Measurements from ENCODE around the gene RNF128. TPM values are rescaled to one million over a fixed set of nuclear protein-coding genes. Genes with fewer than 3 reads are reported as not detected.

Gene RNF128
- total and polyA plus RNA-seq, 10 of the 15 experiments (the other 5 are each of a cell fraction or from before 2014, with no cell fraction given): 0.10 TPM; not detected in 9

DNA sequence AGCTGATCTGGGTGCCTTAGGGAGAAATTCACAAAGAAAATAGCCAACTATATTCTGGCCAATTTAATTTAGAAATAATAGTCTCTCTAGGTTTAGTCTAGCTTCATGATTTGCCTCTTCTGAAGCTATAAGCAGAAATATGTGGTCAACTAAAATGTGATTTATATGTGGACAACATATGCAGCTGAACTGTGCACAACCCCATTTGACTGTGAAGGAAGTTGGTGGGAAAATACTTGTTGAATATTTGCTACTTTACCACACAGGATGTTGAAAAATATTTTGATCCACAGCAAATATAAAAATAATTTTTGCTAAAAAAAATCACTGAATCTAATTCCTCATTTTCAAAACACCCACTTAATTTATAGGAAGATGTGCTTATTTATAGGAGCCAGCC is 15.7 kb upstream of the RNF128 start:
- Histone ChIP-seq H3K79me2 (ENCODE audit: control insufficient read depth, insufficient read depth, low read length) (no peaks in the 10 kb centered on the region), H3K27ac (ENCODE audit: control insufficient read depth, insufficient read depth) (no peak overlapping the region), H2AFZ (ENCODE audit: control insufficient read depth, low read depth, low read length) (no peak overlapping the region), H3K36me3 (ENCODE audit: control insufficient read depth in 2 of 2, insufficient read depth in 2 of 2, low read length in 1 of 2) (no peaks in the 10 kb centered on the region), H4K20me1 (ENCODE audit: control insufficient read depth, insufficient read depth) (no peaks in the 10 kb centered on the region), H3K4me1 (ENCODE audit: control insufficient read depth, insufficient read depth, low read length) (no peaks in the 10 kb centered on the region), H3K9me3 (replicated peaks; ENCODE audit: control insufficient read depth, insufficient read depth, low read length) (no peaks in the 10 kb centered on the region), H3K4me2 (ENCODE audit: control insufficient read depth, insufficient read depth) (no peak overlapping the region), H3K27me3 (replicated peaks in 1 of 2; ENCODE audit: control insufficient read depth in 2 of 2, insufficient read depth in 2 of 2, low read length in 1 of 2) (no peaks in the 10 kb centered on the region), H3K4me3 (no peak overlapping the region), H3K9ac (ENCODE audit: control insufficient read depth, insufficient read depth, low read length) (no peak overlapping the region)
- ChIA-PET POLR2A (interaction anchor here (0.6 to 0.7 kb wide), 2 partner anchors 69 to 211 kb away, joined by 3 to 6 read pairs; no protein-coding TSS in a partner anchor), SMC1A (ENCODE audit: uncharacterized antibody, unreplicated experiment) (no interaction called here), CTCF (no interaction called here), RAD21 (ENCODE audit: unreplicated experiment) (no interaction called here)
- no peak for ATAC-seq
- TF ChIP-seq ZZZ3 (IDR thresholded peaks at IDR 0.05; ENCODE audit: control insufficient read depth, insufficient read length, low read depth) (no peak), KAT2A (conservative IDR thresholded peaks at IDR 0.05; ENCODE audit: control insufficient read depth, low read depth, low read length) (no peak), HCFC1 (IDR thresholded peaks at IDR 0.05; ENCODE audit: low read length) (no peak), CBFB (IDR thresholded peaks at IDR 0.05; ENCODE audit: low read depth) (no peak), ZNF274 (IDR thresholded peaks at IDR 0.05; ENCODE audit: insufficient read depth, insufficient read length) (no peak), KLF5 (IDR thresholded peaks at IDR 0.05; ENCODE audit: partially characterized antibody) (no peak), SRF (IDR thresholded peaks at IDR 0.05; ENCODE audit: low read depth in 2 of 2, low read length in 2 of 2) (no peak), BACH1 (IDR thresholded peaks at IDR 0.05; ENCODE audit: borderline replicate concordance) (no peak), EGR1 (IDR thresholded peaks at IDR 0.05; ENCODE audit: borderline replicate concordance in 1 of 2, low read depth in 2 of 2, low read length in 2 of 2) (no peak)
- TF ChIP-seq, protein P1, sequence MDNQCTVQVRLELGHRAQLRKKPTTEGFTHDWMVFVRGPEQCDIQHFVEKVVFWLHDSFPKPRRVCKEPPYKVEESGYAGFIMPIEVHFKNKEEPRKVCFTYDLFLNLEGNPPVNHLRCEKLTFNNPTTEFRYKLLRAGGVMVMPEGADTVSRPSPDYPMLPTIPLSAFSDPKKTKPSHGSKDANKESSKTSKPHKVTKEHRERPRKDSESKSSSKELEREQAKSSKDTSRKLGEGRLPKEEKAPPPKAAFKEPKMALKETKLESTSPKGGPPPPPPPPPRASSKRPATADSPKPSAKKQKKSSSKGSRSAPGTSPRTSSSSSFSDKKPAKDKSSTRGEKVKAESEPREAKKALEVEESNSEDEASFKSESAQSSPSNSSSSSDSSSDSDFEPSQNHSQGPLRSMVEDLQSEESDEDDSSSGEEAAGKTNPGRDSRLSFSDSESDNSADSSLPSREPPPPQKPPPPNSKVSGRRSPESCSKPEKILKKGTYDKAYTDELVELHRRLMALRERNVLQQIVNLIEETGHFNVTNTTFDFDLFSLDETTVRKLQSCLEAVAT (IDR thresholded peaks at IDR 0.05): no peak
- TF ChIP-seq, protein P2, sequence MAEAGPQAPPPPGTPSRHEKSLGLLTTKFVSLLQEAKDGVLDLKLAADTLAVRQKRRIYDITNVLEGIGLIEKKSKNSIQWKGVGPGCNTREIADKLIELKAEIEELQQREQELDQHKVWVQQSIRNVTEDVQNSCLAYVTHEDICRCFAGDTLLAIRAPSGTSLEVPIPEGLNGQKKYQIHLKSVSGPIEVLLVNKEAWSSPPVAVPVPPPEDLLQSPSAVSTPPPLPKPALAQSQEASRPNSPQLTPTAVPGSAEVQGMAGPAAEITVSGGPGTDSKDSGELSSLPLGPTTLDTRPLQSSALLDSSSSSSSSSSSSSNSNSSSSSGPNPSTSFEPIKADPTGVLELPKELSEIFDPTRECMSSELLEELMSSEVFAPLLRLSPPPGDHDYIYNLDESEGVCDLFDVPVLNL (IDR thresholded peaks at IDR 0.05; ENCODE audit: low read depth, low read length): no peak
- no peak for DNase-seq (ENCODE audit: low read depth, low spot score)
- no peak for FAIRE-seq
- in situ Hi-C loops (cut with MboI) (no loop called here), intact Hi-C loops (cut with micrococcal nuclease; ENCODE audit: unreplicated experiment) (no loop called here)
- no TSS peak for BruUV-seq (replicated peaks)

Measured in GM12878 (cell line).